HCT116 (cell line): ENCODE measurements around the gene CST4. TPM values are rescaled to one million over a fixed set of nuclear protein-coding genes. Genes with fewer than 3 reads are reported as not detected.

Experiments
- ATAC-seq: fragments of 200-7000 bp; cut with Tn5 transposase; 2 replicates; pipeline ENCODE4 v1.9.1; 2020; ENCODE audit warnings: mild to moderate bottlenecking, moderate library complexity
- BruUV-seq: library from RNA; stranded (reverse); fragments of 400-500 nt; replicated peaks from 2 replicates; lab custom pipeline; 2021; lab: Mats Ljungman, UMichigan
- CTCF ChIA-PET: fragments of 300-600 bp; sonication (Branson Sonifier 250); formaldehyde crosslinking; loops from one replicate; lab custom pipeline; 2021; ENCODE audit warnings: antibody characterized with exemption; lab: Charles Lee
- POLR2A ChIA-PET: fragments of 300-600, 350-600 bp; sonication (Branson Sonifier 250); formaldehyde crosslinking; loops from one replicate; lab custom pipeline; 2021; ENCODE audit warnings: antibody characterized with exemption; lab: Charles Lee
- RAD21 ChIA-PET, 2 experiments: fragments of 300-600 bp; sonication (Branson Sonifier 250); formaldehyde crosslinking; loops; one replicate each; lab custom pipeline; 2023; ENCODE audit warnings: low total read pairs in 2 of 2; ENCODE audit not compliant: uncharacterized antibody in 2 of 2, unreplicated experiment in 2 of 2, low non-redundant PET in 1 of 2; lab: Charles Lee
- DNase-seq: peaks from one replicate; pipeline ENCODE4 v3.0.0-alpha.2; 2010; ENCODE audit warnings: low read depth, low spot score
- H2AFZ ChIP-seq: fragments of 200-600 bp; shearing (Covaris generic), sonication (generic); 2 replicates; pipeline ENCODE4 v1.6.1; 2017; ENCODE audit warnings: low read depth, mixed run types, mixed read lengths, antibody characterized with exemption, low read length; ENCODE audit not compliant: poor library complexity, severe bottlenecking
- H3K27ac ChIP-seq: 2 replicates; pipeline ENCODE4 v1.5.1; 2012; ENCODE audit warnings: low read depth, low read length
- H3K27me3 ChIP-seq: fragments of 200-600 bp; sonication (generic); 2 replicates; pipeline ENCODE4 v1.6.1; 2016; ENCODE audit warnings: mixed run types, low read length, mixed read lengths; ENCODE audit not compliant: insufficient read depth
- H3K36me3 ChIP-seq, 2 experiments: fragments of 200-500 bp in 1 of 2; fragments of 200-600 bp in 1 of 2; sonication (Bioruptor generic) in 1 of 2; sonication (generic) in 1 of 2; 2 replicates each; pipeline versions ENCODE4 v1.5.1 to v1.6.1; 2014 to 2016; ENCODE audit warnings: low read length in 2 of 2, inconsistent platforms in 1 of 2, mixed read lengths in 1 of 2, mixed run types in 1 of 2; ENCODE audit not compliant: insufficient read depth in 2 of 2, control insufficient read depth in 1 of 2
- H3K4me1 ChIP-seq, 2 experiments: fragments of 200-600 bp in 1 of 2; sonication (generic) in 1 of 2; 2 replicates each; pipeline versions ENCODE4 v1.5.1 to v1.6.1; 2012 to 2017; ENCODE audit warnings: low read length in 2 of 2, inconsistent platforms in 1 of 2, mild to moderate bottlenecking in 1 of 2, mixed read lengths in 1 of 2, mixed run types in 1 of 2, moderate library complexity in 1 of 2; ENCODE audit not compliant: insufficient read depth in 2 of 2, control insufficient read depth in 1 of 2
- H3K4me2 ChIP-seq: fragments of 200-600 bp; sonication (generic); 2 replicates; pipeline ENCODE4 v1.6.1; 2017; ENCODE audit warnings: mixed run types, low read length, mixed read lengths
- H3K4me3 ChIP-seq, 2 experiments: fragments of 200-600 bp in 1 of 2; sonication (generic) in 1 of 2; replicated peaks in 1 of 2; 2 replicates each; pipeline ENCODE4 v1.5.1; 2011 to 2016; ENCODE audit warnings: low read length in 2 of 2, control low read depth in 1 of 2, low read depth in 1 of 2, mild to moderate bottlenecking in 1 of 2, mixed read lengths in 1 of 2, mixed run types in 1 of 2
- H3K79me2 ChIP-seq: fragments of 200-600 bp; sonication (generic); 2 replicates; pipeline ENCODE4 v1.6.1; 2017; ENCODE audit warnings: mild to moderate bottlenecking, mixed run types, low read length, moderate library complexity, mixed read lengths; ENCODE audit not compliant: insufficient read depth
- H3K9ac ChIP-seq: fragments of 200-600 bp; sonication (generic); 2 replicates; pipeline ENCODE4 v1.6.1; 2016; ENCODE audit warnings: low read length, mixed read lengths
- H3K9me2 ChIP-seq: fragments of 200-600 bp; sonication (generic), shearing (Covaris generic); 2 replicates; pipeline ENCODE4 v1.6.1; 2017; ENCODE audit warnings: mixed run types, mild to moderate bottlenecking, moderate library complexity; ENCODE audit not compliant: insufficient read depth
- H3K9me3 ChIP-seq, 2 experiments: fragments of 200-500 bp in 1 of 2; fragments of 200-600 bp in 1 of 2; sonication (Bioruptor generic) in 1 of 2; sonication (generic) in 1 of 2; 2 replicates each; pipeline ENCODE4 v1.6.1; 2014 to 2017; ENCODE audit warnings: low read length in 2 of 2, mixed read lengths in 2 of 2, inconsistent platforms in 1 of 2, low read depth in 1 of 2, mild to moderate bottlenecking in 1 of 2, mixed run types in 1 of 2, moderate library complexity in 1 of 2; ENCODE audit not compliant: control insufficient read depth in 1 of 2, insufficient read depth in 1 of 2
- H4K20me1 ChIP-seq: fragments of 200-600 bp; sonication (generic), shearing (Covaris generic); 2 replicates; pipeline ENCODE4 v1.6.1; 2017; ENCODE audit warnings: mixed run types, mild to moderate bottlenecking, moderate library complexity; ENCODE audit not compliant: insufficient read depth
- ATF3 ChIP-seq: IDR thresholded peaks from 2 replicates; pipeline ENCODE4 v1.6.1; 2012
- CBX3 ChIP-seq: IDR thresholded peaks from 2 replicates; pipeline ENCODE4 v1.6.1; 2012; ENCODE audit warnings: low read depth
- CTCF ChIP-seq, 3 experiments: fragments of 200-600 bp in 1 of 3; sonication (generic) in 1 of 3; IDR thresholded peaks in 2 of 3; conservative IDR thresholded peaks in 1 of 3; 2 replicates each; pipeline ENCODE4 v1.5.1; 2012 to 2017; ENCODE audit warnings: low read depth in 2 of 3, low read length in 2 of 3, antibody characterized with exemption in 1 of 3, borderline replicate concordance in 1 of 3, control low read depth in 1 of 3, mild to moderate bottlenecking in 1 of 3, mixed read lengths in 1 of 3, mixed run types in 1 of 3, moderate library complexity in 1 of 3; ENCODE audit not compliant: insufficient read depth in 1 of 3
- EZH2phosphoT487 ChIP-seq: fragments of 200-600 bp; IDR thresholded peaks from 2 replicates; pipeline ENCODE4 v1.6.1; 2018; ENCODE audit warnings: antibody characterized with exemption, borderline replicate concordance
- FOSL1 ChIP-seq: IDR thresholded peaks from 2 replicates; pipeline ENCODE4 v1.6.1; 2012; ENCODE audit warnings: low read depth
- JUND ChIP-seq: IDR thresholded peaks from 2 replicates; pipeline ENCODE4 v1.6.1; 2012
- MAX ChIP-seq: IDR thresholded peaks from 2 replicates; pipeline ENCODE4 v1.6.1; 2012
- POLR2A ChIP-seq: IDR thresholded peaks from 2 replicates; pipeline ENCODE4 v1.7.0; 2011; ENCODE audit warnings: borderline replicate concordance; ENCODE audit not compliant: insufficient read depth, insufficient read length; ENCODE audit errors: extremely low read depth
- POLR2AphosphoS5 ChIP-seq: IDR thresholded peaks from 2 replicates; pipeline ENCODE4 v1.6.1; 2011; ENCODE audit warnings: mild to moderate bottlenecking, low read depth, low read length, moderate library complexity
- RAD21 ChIP-seq: IDR thresholded peaks from 2 replicates; pipeline ENCODE4 v1.6.1; 2012; ENCODE audit warnings: low read depth, mild to moderate bottlenecking
- SP1 ChIP-seq: IDR thresholded peaks from 2 replicates; pipeline ENCODE4 v1.6.1; 2012; ENCODE audit warnings: low read depth
- ZBTB33 ChIP-seq: IDR thresholded peaks from 2 replicates; pipeline ENCODE4 v1.6.1; 2011; ENCODE audit warnings: mild to moderate bottlenecking, low read length, moderate library complexity; ENCODE audit not compliant: insufficient replicate concordance; ENCODE audit errors: extremely low read depth
- ZFX ChIP-seq: fragments of 450-650 bp; IDR thresholded peaks from 2 replicates; pipeline ENCODE4 v1.6.1; 2017
- ZNF274 ChIP-seq: fragments of 200-500 bp; sonication (Bioruptor generic); IDR thresholded peaks from 2 replicates; pipeline ENCODE4 v1.6.1; 2014; ENCODE audit warnings: mild to moderate bottlenecking, low read depth, low read length, inconsistent platforms
- intact Hi-C: fragments of 100-400 bp; cut with micrococcal nuclease; formaldehyde crosslinking; loops from 2 replicates; pipeline ENCODE4 v1.10.0; 2022
- total RNA-seq: library from RNA; stranded (reverse); gene quantifications from one replicate; pipeline ENCODE4 v1.2.1, GENCODE V29; 2021; ENCODE audit not compliant: unreplicated experiment

Gene CST4
- total RNA-seq, 1 experiment from 2014 or later = not detected

GRCh38 chr20:23653400-23653938 lies 35.4 kb downstream of the CST4 start:
- Histone ChIP-seq H3K9me2 (no peaks in the 10 kb centered on the region), H3K9ac (no peak overlapping the region), H3K27ac (no peak overlapping the region), H4K20me1 (no peaks in the 10 kb centered on the region), H3K4me2 (no peak overlapping the region), H3K4me3 (no peak overlapping the region), H3K4me1 (no peaks in the 10 kb centered on the region), H3K36me3 (no peaks in the 10 kb centered on the region), H3K9me3 (no peaks in the 10 kb centered on the region), H3K79me2 (no peaks in the 10 kb centered on the region), H3K27me3 (no peaks in the 10 kb centered on the region), H2AFZ (no peak overlapping the region)
- no TSS peak for BruUV-seq
- ChIA-PET CTCF (no interaction called here), POLR2A (no interaction called here), RAD21 (no interaction called here)
- DNase-seq (no peak), ATAC-seq (no peak)
- TF ChIP-seq ZFX (no peak), ZBTB33 (no peak), CTCF (IDR thresholded peaks at IDR 0.05 in 2 of 3, conservative IDR thresholded peaks at IDR 0.05 in 1 of 3; ENCODE audit: borderline replicate concordance in 1 of 3, insufficient read depth in 1 of 3, low read depth in 2 of 3, low read length in 2 of 3) (no peak), EZH2phosphoT487 (no peak), POLR2A (no peak), MAX (no peak), CBX3 (no peak), ATF3 (no peak), JUND (no peak), ZNF274 (no peak), POLR2AphosphoS5 (no peak), SP1 (no peak), RAD21 (no peak), FOSL1 (no peak)
- intact Hi-C loops = no loop called here
